Suprapubic skin (tissue), 4 donors: ENCODE measurements around the gene SP4. TPM values are rescaled to one million over a fixed set of nuclear protein-coding genes. Genes with fewer than 3 reads are reported as not detected.

Experiments used
- DNase-seq, 2 donors: peaks; one replicate each; pipeline ENCODE4 v3.0.0-alpha.2; 2019; ENCODE audit warnings: low spot score in 2 of 2
- H3K27ac ChIP-seq: fragments of 200-600 bp; sonication (generic); one replicate; pipeline ENCODE4 v1.5.1; 2019
- H3K27me3 ChIP-seq: fragments of 200-600 bp; sonication (generic); one replicate; pipeline ENCODE4 v1.5.1; 2019
- H3K36me3 ChIP-seq: fragments of 200-600 bp; sonication (generic); one replicate; pipeline ENCODE4 v1.5.1; 2019
- H3K4me1 ChIP-seq: fragments of 200-600 bp; sonication (generic); one replicate; pipeline ENCODE4 v1.5.1; 2019
- H3K4me3 ChIP-seq: fragments of 200-600 bp; sonication (generic); one replicate; pipeline ENCODE4 v1.5.1; 2019; ENCODE audit warnings: mild to moderate bottlenecking
- H3K9me3 ChIP-seq: fragments of 200-600 bp; sonication (generic); one replicate; pipeline ENCODE4 v1.5.1; 2019
- EP300 ChIP-seq: sonication (generic); formaldehyde crosslinking; IDR thresholded peaks from one replicate; pipeline ENCODE4 v1.6.1; 2017; ENCODE audit warnings: antibody characterized with exemption
- POLR2A ChIP-seq, 2 donors: fragments of 450-650 bp; IDR thresholded peaks; one replicate each; pipeline ENCODE4 v1.6.1; 2017; ENCODE audit warnings: antibody characterized with exemption in 2 of 2, mild to moderate bottlenecking in 2 of 2, moderate library complexity in 2 of 2
- POLR2AphosphoS5 ChIP-seq, 3 donors: sonication (generic); formaldehyde crosslinking; IDR thresholded peaks; one replicate each; pipeline ENCODE4 v1.6.1; 2017; ENCODE audit warnings: antibody characterized with exemption in 3 of 3
- WGBS: methylation state at CpG from one replicate; pipeline ENCODE4 v1.1.5; 2018; 5-methylcytosine and 5-hydroxymethylcytosine counted together
- total RNA-seq, 4 donors: library from RNA; depleted of rRNA; stranded (reverse); fragments of >200 nt; gene quantifications; one replicate each; pipeline ENCODE4 v1.1.0, GENCODE V29; 2016
- TF ChIP-seq, protein P1 (sequence below), 2 donors: fragments of 200-600 bp in 1 of 2; fragments of 450-650 bp in 1 of 2; sonication (generic) in 1 of 2; IDR thresholded peaks; one replicate each; pipeline ENCODE4 v1.5.1; 2016 to 2019; ENCODE audit warnings: antibody characterized with exemption in 2 of 2, mild to moderate bottlenecking in 1 of 2, moderate library complexity in 1 of 2

Gene SP4
- total RNA-seq, 4 donors from 2014 or later: 5.3 to 17.0 (median 11.1) TPM

DNA sequence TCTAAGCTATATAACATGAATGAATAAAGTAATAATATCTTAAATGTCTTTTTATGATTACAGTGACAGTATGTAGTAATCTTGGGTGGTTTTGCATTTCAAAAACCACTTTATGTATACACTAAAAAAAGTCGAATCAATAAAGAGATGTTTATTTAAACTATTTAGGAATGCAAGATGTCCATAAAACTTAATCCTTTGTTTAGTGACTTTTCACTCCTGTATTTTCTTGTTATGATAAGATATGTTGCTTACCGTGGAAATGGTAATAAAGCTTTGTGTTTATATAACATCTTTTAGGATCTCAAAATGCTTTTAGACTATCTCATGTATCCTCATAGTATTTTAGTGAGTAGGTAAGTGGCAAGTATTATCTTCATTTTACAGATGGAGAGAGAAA, 48.5 kb downstream of the SP4 start:
- H3K4me3 ChIP-seq: no peak overlapping the region
- H3K36me3 ChIP-seq: peaks cover 17% of the 10 kb centered on the region
- no peak overlapping the region for H3K27ac ChIP-seq
- H3K9me3 ChIP-seq: no peaks in the 10 kb centered on the region
- 75% methylated on average over 2 of the region's 2 CpGs for WGBS
- no peaks in the 10 kb centered on the region for H3K4me1 ChIP-seq
- H3K27me3 ChIP-seq: no peaks in the 10 kb centered on the region
- TF ChIP-seq, protein P1, sequence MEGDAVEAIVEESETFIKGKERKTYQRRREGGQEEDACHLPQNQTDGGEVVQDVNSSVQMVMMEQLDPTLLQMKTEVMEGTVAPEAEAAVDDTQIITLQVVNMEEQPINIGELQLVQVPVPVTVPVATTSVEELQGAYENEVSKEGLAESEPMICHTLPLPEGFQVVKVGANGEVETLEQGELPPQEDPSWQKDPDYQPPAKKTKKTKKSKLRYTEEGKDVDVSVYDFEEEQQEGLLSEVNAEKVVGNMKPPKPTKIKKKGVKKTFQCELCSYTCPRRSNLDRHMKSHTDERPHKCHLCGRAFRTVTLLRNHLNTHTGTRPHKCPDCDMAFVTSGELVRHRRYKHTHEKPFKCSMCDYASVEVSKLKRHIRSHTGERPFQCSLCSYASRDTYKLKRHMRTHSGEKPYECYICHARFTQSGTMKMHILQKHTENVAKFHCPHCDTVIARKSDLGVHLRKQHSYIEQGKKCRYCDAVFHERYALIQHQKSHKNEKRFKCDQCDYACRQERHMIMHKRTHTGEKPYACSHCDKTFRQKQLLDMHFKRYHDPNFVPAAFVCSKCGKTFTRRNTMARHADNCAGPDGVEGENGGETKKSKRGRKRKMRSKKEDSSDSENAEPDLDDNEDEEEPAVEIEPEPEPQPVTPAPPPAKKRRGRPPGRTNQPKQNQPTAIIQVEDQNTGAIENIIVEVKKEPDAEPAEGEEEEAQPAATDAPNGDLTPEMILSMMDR (IDR thresholded peaks at IDR 0.05): no peak
- TF ChIP-seq POLR2A (IDR thresholded peaks at IDR 0.05): no peak
- TF ChIP-seq EP300: no peak
- TF ChIP-seq POLR2AphosphoS5 (IDR thresholded peaks at IDR 0.05): no peak
- DNase-seq: no peak

DNA sequence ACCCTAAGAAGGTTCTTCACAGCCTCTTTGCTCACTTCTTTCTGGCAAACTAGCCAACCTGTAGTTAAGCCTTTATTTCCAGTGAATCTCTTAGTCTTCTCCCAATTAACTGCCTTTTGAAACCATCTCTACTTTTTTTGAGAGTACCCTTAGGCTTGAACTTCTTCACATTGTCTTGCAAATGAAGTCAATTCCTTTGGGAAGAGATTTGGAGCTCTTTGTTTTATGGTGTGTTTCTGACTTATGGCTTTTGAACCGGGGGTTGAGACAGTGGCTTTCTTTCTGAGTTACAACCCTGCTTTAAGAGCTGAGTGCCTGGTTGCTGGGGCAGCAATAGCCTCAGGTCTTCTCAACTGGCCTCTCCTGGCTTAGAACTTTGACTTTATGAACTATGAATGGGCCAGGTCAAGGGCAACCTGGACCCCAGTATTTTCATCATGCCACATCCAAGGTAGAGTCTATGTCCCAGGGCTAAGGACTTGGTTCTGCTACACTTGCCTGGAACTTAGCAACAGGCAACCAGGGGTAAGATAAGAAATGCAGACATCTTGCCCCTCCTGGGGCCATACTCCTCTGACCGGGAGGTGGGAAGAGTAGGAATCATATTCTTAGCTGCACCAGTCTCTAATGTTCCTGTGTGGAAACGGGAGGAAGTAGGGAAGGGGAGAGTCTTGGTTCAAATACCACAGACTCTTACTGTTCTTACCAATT, 53.0 kb downstream of the SP4 start:
- no peaks in the 10 kb centered on the region for H3K4me1 ChIP-seq
- DNase-seq: no peak
- no peaks in the 10 kb centered on the region for H3K27me3 ChIP-seq
- H3K36me3 ChIP-seq: peaks cover 23% of the 10 kb centered on the region
- H3K27ac ChIP-seq: no peak overlapping the region
- 88% methylated on average over 3 of the region's 3 CpGs for WGBS
- TF ChIP-seq EP300 (no peak), POLR2AphosphoS5 (IDR thresholded peaks at IDR 0.05) (no peak), POLR2A (IDR thresholded peaks at IDR 0.05) (no peak)
- TF ChIP-seq, protein P1 (IDR thresholded peaks at IDR 0.05): no peak
- no peak overlapping the region for H3K4me3 ChIP-seq
- H3K9me3 ChIP-seq: no peaks in the 10 kb centered on the region

DNA sequence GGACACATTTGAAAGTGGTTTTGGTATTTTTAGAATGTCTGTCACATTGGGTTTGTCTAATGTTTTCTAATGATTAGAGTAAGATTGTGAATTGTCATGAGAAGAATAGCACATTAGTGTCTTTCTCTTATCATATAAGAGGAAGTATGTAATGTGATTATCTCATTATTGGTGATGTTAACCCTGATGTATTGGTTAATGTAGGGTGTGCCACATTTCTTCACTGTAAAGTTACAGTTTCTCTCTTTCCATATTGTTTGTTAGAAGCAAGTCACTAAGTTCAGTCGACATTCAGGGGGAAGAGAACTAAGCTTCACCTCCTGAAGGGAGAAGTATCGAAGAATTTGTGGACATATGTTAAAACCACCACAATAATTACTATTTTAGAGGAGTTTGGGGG, 58.6 kb downstream of the SP4 start:
- Histone ChIP-seq H3K9me3 (no peaks in the 10 kb centered on the region), H3K27ac (no peak overlapping the region), H3K4me1 (no peaks in the 10 kb centered on the region), H3K36me3 (peaks cover 10% of the 10 kb centered on the region), H3K27me3 (no peaks in the 10 kb centered on the region), H3K4me3 (no peak overlapping the region)
- WGBS: 86% methylated on average over 2 of the region's 2 CpGs
- no peak for DNase-seq
- TF ChIP-seq, protein P1 (IDR thresholded peaks at IDR 0.05): no peak

- no peaks in the 10 kb centered on the region for H3K36me3 ChIP-seq
- H3K27ac ChIP-seq: no peak overlapping the region
- peaks cover 13% of the 10 kb centered on the region for H3K9me3 ChIP-seq
- TF ChIP-seq POLR2A (IDR thresholded peaks at IDR 0.05) (no peak), EP300 (no peak), POLR2AphosphoS5 (IDR thresholded peaks at IDR 0.05) (no peak)
- TF ChIP-seq, protein P1 (IDR thresholded peaks at IDR 0.05): no peak
- no peak overlapping the region for H3K4me3 ChIP-seq
- no peaks in the 10 kb centered on the region for H3K4me1 ChIP-seq
- no peaks in the 10 kb centered on the region for H3K27me3 ChIP-seq
- no peak for DNase-seq
Measured at GRCh38 chr7:21495731-21496130, 67.8 kb downstream of the SP4 start.

DNA sequence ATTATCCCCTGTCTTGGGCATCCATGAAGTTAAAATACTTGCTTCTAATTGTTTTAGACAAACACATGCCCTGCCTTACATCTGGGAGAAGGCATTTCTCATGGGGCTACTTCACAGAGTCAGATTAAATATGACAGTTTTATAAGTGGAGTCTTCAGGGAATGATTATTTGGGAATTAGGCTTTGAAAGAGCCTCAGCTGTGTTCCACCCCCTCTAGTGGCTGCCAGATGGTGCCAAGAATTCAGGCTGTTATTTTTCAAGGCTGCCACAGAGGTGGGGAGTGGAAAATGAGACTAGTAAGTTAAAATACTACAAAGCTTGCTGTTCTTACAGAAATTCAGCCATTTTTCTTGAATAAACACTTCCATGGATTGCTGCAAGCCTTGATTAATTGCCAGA, 69.2 kb downstream of the SP4 start:
- H3K27ac ChIP-seq: no peak overlapping the region
- DNase-seq: no peak
- H3K27me3 ChIP-seq: no peaks in the 10 kb centered on the region
- no peaks in the 10 kb centered on the region for H3K36me3 ChIP-seq
- H3K4me3 ChIP-seq: no peak overlapping the region
- H3K9me3 ChIP-seq: peaks cover 13% of the 10 kb centered on the region
- no peaks in the 10 kb centered on the region for H3K4me1 ChIP-seq
- TF ChIP-seq EP300 (no peak), POLR2AphosphoS5 (IDR thresholded peaks at IDR 0.05) (no peak), POLR2A (IDR thresholded peaks at IDR 0.05) (no peak)
- TF ChIP-seq, protein P1 (IDR thresholded peaks at IDR 0.05): no peak
